Uterus (tissue), 2 donors: ENCODE data around the gene AK9.

Experiments
- CTCF ChIP-seq, 4 experiments: fragments of 200-600 bp in 2 of 4; fragments of 450-650 bp in 2 of 4; sonication (generic) in 2 of 4; IDR thresholded peaks; one replicate each; pipeline ENCODE4 v1.5.1; 2016 to 2019; ENCODE audit warnings: antibody characterized with exemption in 4 of 4, mild to moderate bottlenecking in 2 of 4, moderate library complexity in 1 of 4
- POLR2A ChIP-seq, 2 donors: fragments of 450-650 bp; IDR thresholded peaks; one replicate each; pipeline ENCODE4 v1.6.1; 2016; ENCODE audit warnings: antibody characterized with exemption in 2 of 2, mild to moderate bottlenecking in 1 of 2, moderate library complexity in 1 of 2

GRCh38 chr6:109490713-109491112 lies 200.3 kb downstream of the AK9 start:
- TF ChIP-seq CTCF (IDR thresholded peaks at IDR 0.05) (no peak), POLR2A (IDR thresholded peaks at IDR 0.05) (no peak)
